NCI-H69 (cell line): Measurements from ENCODE around the gene CH25H.

Experiments
- DNase-seq: peaks from one replicate; lab custom pipeline; 2025; lab: John Stamatoyannopoulos, UW

CH25H gene

DNA sequence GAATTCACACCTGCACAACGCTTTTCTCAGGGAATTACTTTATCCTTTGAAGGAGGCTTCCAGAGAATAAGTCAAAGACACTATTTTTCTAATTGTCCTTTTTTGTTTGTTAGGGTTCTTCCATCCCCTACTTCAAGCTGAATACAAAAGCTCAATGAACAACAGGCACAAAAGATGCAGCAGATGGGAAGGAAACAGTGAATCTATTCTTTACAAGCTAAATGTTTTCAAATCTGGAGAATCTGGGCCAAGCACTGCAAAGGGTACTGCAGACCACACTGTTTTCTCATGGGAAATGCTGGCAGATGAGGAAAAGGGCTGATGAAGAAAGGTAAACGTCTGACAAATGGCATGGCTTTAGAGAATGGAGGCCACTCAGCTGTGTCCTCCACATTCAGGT is 25.9 kb upstream of the CH25H start:
- no peak for DNase-seq

DNA sequence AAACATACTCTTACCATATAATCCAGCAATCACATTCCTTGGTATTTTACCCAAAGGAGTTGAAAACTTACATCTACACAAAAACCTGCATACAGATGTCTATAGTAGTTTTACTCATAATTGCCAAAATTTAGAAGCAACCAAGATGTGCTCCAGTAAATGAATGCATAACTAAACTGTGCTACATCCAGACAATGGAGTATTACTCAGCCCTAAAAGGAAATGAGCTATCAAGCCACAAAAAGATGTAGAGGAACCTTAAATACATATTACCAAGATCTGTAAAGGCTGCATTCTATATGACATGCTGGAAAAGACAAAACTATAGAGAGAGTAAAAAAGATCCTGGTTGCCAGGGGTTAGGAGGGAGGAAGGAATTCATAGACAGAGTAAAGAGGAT is 21.8 kb upstream of the CH25H start:
- DNase-seq = no peak

DNA sequence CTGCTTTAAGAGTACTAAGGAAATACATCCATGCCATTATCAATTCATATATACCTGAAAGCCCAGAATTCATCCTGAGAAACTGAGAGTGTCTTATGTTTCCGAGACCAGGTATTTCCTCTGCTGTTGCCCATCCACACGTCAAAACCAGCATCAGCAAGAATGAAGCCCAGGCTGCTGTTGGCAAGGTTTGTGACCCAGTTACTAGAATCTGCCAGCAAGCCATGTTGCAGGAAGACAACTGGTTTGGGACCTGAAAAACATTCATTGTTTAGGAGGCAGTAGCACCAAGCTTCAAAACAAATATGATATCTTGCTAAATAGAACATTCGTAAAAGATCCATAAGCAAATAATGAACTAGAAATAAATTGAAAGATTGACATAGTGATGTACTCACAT is 21.0 kb upstream of the CH25H start:
- DNase-seq = no peak

DNA sequence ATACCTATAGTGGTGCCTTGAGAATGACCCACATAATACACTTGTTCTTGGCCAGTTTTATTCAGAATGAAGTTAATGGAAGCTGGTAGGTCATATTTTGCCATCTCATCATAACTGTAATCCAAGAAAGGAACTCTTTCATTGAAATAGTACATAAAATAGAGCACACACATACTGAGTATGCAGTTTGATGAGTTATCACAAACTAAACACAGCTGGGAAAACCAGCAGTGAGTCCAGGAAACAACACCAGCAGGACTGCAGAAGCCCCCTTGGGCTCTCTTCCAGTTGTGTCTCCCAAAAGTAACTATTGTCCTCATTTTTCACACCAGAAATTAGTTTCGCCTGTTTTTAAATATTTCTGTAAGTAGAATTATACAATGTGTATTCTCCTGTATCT is 19.8 kb upstream of the CH25H start:
- no peak for DNase-seq

DNA sequence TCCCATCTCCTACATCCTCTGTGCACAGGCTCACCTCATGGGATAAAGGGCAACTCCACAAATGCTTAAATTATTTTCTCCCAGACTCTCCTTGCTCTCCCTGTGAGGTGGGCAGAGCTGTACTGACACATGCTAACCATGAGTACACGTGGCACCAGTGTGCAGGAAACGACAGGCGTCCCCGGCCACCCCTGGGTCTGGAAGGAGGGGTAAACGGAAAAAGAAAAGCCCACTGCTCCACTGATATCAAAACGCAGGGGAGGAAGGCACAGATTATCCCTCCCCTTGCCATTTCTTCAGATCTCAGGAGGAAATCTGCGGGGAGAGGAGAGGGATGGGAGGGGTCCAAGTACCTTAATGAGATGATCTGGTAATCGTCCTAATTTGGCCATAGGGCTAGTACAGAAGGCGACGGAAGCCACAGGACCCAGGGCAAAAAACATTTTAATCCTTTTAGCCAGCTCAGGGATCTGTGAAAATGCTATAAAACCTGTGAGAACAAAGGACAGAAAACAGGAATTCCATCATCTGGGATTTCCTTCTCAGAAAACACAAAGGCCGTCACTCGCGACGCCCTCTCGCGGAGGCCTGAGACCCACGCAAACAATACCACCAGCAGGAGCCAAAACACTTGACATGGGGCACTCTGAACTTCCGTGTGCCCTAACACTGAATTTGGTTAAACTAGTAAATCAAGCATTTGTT is 17.8 kb upstream of the CH25H start:
- peak; percentile 10 for DNase-seq

DNA sequence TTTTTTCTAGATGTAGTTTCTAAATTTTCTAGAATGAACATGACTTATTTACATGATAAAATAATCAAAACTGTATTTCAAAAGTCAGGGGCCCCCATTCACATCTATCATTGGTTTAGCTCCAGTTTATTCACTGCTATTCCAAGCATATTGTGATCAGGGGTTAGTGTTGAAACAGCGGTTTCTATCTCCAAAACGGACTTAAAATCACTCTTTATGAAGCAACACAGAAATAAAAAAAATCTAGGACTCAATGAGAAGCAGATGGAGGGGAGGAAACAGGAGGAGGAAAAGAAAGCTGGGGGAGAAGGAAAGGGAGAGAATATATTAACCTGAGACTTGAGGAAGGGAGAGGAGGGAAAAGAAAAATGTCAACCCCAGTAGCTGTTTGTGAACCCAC is 14.8 kb upstream of the CH25H start:
- DNase-seq = no peak

DNA sequence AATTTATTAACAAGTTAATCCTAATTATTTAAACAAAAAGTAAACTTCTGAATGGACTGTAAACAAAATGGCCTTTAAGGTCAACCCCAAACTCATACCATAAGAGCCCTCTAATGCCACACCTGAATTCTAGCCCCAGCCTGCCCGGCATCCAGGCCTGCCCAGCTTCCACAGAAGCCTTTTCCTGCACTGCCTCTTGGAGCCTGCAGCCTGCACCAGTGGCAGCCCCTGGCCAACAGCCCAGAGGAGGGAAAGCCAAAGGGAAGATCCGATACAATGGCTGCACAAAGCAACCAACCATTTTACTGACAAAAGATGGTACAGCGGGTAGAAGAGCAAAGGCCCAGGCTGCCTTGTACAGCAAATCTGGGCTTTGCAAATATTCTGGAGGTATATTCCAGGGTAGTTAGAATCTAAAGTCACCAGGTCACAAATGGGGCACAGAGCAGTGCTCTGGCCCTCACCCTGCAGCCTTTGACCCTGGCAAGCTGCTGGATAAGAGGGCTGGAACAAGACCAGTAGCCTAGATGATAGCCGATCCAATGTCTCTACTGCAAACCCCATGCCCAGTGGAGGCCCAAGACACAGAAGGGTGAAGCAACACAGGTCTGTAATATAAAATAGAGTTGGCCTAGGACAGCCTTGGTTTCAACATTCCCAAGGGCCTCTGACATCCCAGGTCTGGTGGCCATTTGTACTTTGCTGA is 12.5 kb upstream of the CH25H start:
- DNase-seq = no peak

DNA sequence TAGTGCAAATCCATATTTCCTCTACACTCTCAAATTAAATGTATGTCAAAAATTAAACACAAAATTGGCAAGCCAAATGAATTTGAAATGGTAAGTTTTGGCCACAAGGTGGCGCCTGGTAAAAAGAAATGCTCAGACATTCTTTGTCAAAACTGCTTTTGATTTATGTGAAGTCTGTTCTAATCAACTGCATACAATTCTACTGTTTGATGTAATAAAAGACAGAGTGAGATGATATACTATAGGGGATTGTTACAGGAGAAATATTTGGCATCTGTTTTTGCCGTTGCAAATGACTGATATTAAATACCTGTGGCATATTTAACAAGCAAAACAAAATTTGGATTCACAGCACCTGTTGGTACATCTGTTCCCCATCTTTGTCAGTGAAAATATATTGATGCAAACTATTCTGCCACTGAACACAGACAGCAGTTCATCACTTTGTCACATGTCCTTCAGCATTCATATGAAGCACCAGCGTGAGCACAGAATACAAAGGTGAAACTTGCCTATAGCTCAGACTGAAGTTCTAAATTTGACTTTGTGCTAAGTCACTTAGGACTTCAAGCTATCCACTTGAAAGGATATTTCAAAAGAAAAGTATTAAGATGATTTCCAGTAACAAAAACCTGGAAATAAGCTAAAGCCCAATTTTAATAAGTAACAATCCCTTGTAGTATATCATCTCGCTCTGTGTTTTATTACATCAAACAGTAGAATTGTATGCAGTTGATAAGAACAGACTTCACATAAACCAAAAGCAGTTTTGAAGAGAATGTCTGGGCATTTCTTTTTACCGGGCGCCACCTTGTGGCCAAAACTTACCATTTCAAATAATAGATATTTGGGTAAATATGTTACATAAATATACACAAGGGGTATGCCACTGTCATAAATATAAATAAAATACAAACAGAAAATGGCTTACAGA is 10.2 kb upstream of the CH25H start:
- DNase-seq = peak; percentile 51

DNA sequence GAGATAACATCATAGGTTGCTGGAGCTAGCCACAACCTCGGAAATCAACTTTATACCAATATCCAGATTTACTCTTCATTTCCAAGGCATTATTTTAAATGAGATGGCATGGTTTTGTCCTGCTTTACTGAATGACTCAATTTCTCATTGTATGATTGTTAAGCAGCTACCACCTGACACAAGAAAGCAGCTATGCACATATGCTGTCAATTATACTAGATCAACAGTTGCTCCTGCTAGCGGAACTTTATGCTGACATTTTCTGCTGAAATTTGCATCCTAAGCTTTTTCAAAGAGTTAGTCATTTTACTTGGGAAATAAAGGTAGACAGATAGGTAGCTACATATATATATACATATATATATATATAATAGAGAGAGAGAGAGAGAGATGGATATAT is 8.9 kb upstream of the CH25H start:
- DNase-seq = no peak

DNA sequence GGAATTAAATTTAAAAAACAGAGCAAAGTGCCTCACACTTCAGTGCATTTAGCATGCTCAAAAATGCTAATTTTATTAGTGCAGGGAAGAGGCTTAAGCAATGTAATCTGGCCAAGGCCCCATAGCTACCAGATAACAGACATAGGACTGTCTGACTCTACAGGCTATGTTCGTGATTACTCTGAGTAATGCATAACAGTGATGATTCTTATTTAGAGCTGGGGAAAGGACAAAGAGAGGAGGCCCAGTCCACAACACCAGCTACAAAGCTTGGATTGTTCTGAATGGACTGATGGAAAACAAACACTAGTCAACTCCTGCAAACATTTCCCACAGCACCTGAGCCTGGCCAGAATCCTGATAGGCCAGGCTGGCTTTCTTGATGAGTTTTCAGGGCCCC is 8.4 kb upstream of the CH25H start:
- no peak for DNase-seq

DNA sequence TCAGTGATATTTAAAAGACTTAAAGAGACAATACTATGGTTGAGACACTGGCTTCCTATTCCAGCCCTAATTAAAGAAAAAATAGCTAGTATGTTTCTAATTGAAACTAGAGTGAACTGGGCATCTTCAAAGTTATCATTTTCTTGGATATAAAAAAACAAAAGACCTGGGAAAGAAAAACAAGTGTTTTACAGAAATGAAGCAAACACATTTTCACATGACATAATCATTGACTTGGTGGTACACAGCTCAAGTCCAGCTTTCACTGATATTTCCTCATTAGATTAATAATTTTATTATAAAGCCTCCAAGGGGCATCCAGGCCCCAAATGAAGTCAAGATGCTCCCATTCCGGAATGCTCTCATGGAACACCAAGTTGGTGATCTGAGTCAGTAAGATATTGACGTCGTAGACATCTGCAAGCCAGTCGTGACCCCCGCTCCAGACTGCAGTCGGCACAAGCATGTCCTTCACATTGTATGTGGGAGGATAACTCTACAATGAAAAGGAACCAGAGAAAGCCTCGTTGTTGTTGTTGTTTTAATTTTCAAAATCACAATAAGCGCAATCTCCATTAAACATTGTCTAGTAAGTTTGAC is 7.5 kb upstream of the CH25H start:
- DNase-seq = no peak

DNA sequence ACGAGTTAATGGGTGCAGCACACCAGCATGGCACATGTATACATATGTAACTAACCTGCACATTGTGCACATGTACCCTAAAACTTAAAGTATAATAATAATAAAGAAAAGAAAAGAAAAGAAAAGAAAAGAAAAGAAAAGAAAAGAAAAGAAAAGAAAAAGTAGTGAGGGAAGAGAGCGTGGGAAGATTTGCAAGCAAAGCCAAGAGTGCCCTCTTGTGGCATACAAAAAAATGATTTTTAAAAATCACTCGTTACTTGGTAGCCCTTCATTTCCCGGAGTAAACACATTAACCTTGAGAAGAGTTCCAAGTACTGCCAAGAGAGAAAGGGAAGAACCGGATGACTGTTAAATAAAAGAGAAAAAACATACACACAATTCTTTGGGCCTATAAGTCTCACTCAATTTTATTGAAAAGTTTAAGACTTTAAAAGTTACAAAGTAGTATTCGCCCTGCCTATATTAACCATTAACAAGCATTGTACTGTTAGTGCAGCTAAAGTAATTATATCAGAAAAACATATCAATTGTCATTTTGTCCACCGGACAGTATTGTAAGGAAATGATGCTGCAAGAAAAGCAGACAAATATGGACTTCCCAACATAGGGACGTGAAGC is 6.2 kb upstream of the CH25H start:
- DNase-seq = peak; percentile 17

DNA sequence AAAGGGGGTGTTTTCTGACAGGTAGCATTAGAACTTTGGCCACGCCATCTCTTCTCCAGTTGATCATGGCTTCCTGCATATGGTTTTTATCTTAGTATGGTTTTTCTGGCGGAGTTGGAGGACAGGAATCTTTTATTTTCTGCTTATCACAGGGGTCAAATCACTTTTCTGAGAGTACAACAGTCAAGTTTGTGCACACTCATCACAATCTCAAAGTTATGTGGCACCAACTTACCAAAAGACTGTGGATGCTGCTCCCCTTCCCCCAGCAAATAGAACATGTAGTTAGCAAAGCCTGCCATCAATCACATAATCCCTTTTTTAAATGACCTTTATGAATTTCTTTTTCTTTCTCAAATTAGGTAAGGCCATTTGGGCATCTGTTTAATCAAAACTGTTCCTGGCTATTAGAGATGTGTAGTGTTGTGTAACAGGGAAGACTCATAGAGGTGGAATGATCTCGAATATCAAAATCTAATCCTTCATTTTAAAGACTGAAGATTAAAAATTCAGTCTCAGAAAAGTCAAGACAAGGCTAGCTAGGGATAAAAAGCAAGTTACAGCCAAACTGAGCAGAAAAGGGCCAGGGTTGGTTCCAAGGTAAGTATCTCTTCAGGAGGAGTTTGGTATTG is 3.8 kb upstream of the CH25H start:
- no peak for DNase-seq

DNA sequence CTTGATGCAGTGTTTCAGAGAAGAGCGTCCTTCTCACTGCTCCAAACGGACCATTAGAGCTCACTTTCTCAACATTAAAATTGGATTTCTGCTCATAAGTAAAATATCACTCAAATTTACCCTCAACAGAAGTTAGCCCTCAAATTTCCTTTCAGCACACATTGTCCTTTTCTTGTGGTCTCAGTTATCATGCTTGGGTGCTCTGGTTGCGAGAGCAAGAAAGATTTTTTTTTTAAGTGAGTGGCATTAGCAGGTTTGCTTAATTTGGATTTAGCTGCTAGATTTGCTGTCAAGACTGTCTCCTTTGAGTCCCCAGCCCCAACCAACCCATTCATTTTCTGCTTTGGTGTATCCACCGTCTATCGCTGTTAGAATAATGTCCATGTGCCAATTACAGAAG is 2.6 kb upstream of the CH25H start:
- no peak for DNase-seq

DNA sequence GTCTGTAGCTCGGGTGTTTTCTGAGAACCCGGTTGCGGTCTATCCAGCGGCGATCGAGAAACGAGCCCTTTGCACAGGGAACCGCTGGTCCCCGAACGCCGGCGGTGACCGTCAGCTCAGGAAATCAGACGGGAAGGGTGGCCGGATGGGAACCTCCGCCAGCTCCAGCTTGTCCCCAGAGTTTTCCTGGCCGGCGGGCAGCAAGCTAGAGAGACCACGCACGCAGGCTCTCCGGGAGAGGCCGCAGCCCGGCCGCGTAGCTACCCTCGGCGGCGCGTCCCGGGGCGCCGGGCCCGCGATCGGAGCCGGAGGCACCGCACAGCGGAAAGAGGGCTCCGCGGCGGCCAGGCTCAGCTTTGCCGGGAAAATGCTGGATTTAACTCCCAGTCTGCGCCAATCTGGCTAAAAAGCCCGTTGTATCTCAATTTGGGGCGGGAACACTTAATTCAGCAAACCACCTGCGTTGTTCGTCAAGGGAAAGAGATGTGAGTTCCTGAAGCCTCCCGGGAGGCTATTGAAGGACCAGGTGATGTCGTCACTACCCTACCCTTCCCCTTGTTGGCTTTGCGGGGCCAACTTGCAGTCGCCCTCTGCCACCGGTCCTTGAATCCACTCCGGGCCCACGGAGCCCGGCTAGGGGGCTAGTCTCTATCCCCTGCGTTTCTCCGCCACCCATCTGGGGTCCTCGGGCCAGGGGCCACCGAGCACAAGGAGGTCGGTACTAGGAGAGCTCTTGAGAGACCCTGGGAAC is 859 bp upstream of the CH25H start:
- DNase-seq = peak; percentile 22

DNA sequence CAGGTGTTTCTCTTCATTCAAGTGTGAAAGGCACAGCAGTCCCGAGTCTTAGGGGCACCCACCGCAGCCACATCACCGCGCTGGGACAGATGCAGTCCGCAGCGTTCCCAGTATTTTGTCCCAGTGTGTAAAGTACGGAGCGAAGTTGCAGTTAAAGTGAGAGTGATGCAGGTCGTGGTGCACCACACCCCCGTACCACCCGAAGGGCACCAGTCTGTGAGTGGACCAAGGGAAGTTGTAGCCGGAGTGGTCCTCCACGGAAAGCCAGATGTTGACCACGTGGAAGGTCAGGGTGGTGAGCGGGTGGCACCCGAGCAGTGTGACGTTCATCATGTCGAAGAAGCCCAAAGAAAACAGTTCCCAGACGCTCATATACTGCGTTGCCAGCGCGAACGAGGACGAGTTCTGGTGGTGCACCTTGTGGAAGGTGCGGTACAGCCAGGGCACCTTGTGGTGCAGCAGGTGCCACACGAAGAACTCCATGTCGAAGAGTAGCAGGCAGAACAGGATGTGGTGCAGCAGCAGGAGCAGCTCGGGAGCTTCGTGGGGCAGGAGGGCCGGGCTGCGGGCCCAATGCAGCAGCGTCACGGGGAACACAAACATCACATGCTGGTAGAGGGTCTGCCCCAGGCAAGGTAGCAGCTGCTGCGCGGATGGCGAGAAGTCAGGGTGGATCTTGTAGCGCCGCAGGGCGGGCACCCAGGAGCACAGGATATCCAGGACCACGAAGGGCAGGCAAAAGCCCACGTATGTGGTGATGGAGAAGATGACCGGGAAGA is 526 bp downstream of the CH25H start:
- DNase-seq = peak; percentile 59

DNA sequence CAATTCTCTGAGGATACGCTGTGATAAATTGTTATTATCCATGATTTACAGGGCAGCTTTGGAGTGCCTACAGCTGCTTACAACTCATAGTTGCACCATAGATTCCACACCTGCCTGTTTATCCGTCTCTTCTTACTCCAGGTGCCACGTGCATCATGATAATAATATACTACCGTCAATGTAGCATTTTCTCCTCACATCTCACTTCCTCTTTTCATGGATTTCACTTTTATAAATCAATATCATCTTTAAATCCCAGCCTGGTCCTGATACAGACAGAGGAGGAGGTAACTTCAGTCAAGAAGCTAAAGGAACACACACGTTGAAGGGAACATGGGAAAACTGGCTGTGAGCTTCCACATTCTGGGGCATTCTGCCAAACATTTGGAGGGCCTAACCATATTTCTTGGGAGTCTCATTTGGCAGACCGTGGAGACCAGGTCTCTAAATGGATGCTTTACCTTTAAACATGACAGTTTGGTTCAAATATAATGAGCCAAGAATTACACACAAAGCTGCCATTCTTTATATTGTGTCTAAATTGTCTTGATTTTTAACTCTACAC is 2.4 kb downstream of the CH25H start:
- DNase-seq = no peak

DNA sequence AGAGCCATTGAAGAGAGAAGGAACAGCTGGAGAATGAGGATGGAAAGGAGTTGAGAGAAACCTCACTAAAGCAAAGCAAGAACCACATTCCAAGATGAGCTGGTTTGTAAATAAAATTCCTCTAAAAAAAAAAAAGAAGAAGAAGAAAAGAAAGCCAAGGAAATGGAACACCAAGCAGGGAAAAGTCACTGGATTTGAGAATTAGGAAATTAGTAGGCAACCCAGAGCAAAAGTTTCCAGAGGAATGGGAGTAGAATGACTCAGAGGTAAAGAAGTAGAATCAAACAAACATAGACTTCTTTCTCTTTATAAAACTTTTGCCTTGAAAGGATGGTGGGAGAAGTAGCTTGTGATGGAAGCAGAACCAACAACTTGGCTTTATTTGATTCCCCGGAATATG is 3.9 kb downstream of the CH25H start:
- DNase-seq = no peak

DNA sequence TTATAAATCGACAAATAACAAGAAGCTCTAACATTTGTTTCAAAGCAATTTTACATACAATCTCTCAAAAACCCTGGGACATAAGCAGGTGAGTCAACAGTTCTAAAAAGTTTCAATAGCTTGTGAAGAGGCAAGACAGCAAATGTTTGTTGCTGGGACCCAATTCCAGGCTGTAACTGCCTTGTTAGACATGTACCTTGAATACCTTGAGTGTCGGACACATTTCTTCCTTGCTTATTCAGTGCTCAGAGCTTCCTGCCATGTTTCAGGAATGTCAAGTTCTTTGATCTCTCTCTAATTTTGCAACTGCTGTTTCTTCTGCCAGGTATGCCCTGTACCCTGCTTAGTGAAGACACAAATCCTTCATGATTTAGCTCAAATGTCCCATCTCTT is 5.1 kb downstream of the CH25H start:
- DNase-seq = no peak
